HG02642 (cell line): Measurements from ENCODE around the gene C14orf93.

Source experiments
- ATAC-seq: cut with Tn5 transposase; IDR thresholded peaks from one replicate; pipeline ENCODE4 v1.9.1; 2021; ENCODE audit warnings: mild to moderate bottlenecking; ENCODE audit not compliant: unreplicated experiment, poor library complexity

The C14orf93 gene

GRCh38 chr14:22996768-22997654, 12.9 kb downstream of the C14orf93 start:
- no peak for ATAC-seq

- no peak for ATAC-seq
These were observed 13.9 kb downstream of the C14orf93 start for GRCh38 chr14:22995889-22996625.

- ATAC-seq = no peak
These were observed 15.1 kb downstream of the C14orf93 start for GRCh38 chr14:22994762-22995275.

GRCh38 chr14:22993517-22993916, 16.4 kb downstream of the C14orf93 start:
- ATAC-seq = no peak

- ATAC-seq = no peak
These were observed 18.1 kb downstream of the C14orf93 start for GRCh38 chr14:22991852-22992251.

GRCh38 chr14:22987291-22987690, 22.7 kb downstream of the C14orf93 start:
- no peak for ATAC-seq

- ATAC-seq = peak; percentile 45
These were observed 23.4 kb downstream of the C14orf93 start for GRCh38 chr14:22986508-22987054.

GRCh38 chr14:22985894-22986507, 23.9 kb downstream of the C14orf93 start:
- ATAC-seq = no peak

- ATAC-seq = no peak
These were observed 24.8 kb downstream of the C14orf93 start for GRCh38 chr14:22984959-22985658.

GRCh38 chr14:22982477-22983245, 27.3 kb downstream of the C14orf93 start, which contains the start of gene AJUBA:
Gene AJUBA, minus strand, starts transcription at chr14:22982551. Its CDS starts 285 bp downstream, at chr14:22982266.
- peak; percentile 48 for ATAC-seq

GRCh38 chr14:22981876-22982476, 28.0 kb downstream of the C14orf93 start:
- ATAC-seq = no peak

- no peak for ATAC-seq
These were observed 28.7 kb downstream of the C14orf93 start for GRCh38 chr14:22981090-22981875.

GRCh38 chr14:22980672-22981089, 29.3 kb downstream of the C14orf93 start:
- ATAC-seq = no peak

- ATAC-seq = no peak
These were observed 30.1 kb downstream of the C14orf93 start for GRCh38 chr14:22979748-22980392.

- ATAC-seq = no peak
These were observed 30.8 kb downstream of the C14orf93 start for GRCh38 chr14:22978981-22979671.

- no peak for ATAC-seq
These were observed 31.5 kb downstream of the C14orf93 start for GRCh38 chr14:22978487-22978837.
